ENCODE measurements around the gene IFT80.
"Not testable (repeated sequence)": the region's sequence is repeated elsewhere in the genome, so short reads cannot be mapped to it uniquely, and the experiment has no call there.

The IFT80 gene

DNA sequence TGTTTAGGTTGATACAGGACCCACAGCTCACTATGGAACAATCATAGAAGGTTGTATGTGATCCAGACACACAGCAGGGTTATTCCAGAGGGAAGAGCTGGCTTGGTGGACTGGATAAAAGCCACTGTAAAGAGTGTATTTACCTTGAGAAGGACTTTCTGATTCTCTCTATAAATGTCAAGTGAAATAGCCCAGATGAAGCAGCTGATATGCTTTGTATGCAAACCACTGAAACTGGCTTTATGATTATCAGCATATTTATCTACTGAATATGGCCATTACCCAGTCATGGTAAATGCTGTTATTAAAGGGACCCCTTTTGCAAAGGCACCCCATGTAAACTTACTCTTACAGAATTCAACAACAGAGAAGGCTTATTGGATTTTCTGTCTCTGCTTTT, 145.7 kb downstream of the IFT80 start:
- no peaks in the 10 kb centered on the region for H3K27me3 ChIP-seq (ENCODE audit: control insufficient read depth in 2 of 2, insufficient read depth in 2 of 2, low read length in 2 of 2)

GRCh38 chr3:160247766-160248165, 151.3 kb downstream of the IFT80 start:
- no peak overlapping the region for H3K9ac ChIP-seq (ENCODE audit: low read depth in 1 of 2, low read length in 2 of 2)
- H3K4me1 ChIP-seq (ENCODE audit: control insufficient read depth in 2 of 2, insufficient read depth in 2 of 2, low read length in 2 of 2), result no peaks in the 10 kb centered on the region
- no peak overlapping the region for H3K4me3 ChIP-seq (ENCODE audit: low read length in 2 of 2)
- no peaks in the 10 kb centered on the region for H3K27me3 ChIP-seq (ENCODE audit: control insufficient read depth in 2 of 2, insufficient read depth in 2 of 2, low read length in 2 of 2)
- no peaks in the 10 kb centered on the region for H3K9me3 ChIP-seq (ENCODE audit: control insufficient read depth in 2 of 2, low read length in 2 of 2)
- H3K36me3 ChIP-seq (ENCODE audit: control insufficient read depth in 2 of 2, insufficient read depth in 2 of 2, low read length in 2 of 2), result no peaks in the 10 kb centered on the region
- no peak overlapping the region for H3K27ac ChIP-seq (ENCODE audit: low read depth in 2 of 2, low read length in 2 of 2)

More for the DNA sequence above, 145.7 kb downstream of the IFT80 start:
- Histone ChIP-seq H3K4me1 (ENCODE audit: control insufficient read depth in 2 of 2, insufficient read depth in 2 of 2, low read length in 2 of 2) (no peaks in the 10 kb centered on the region), H3K9me3 (ENCODE audit: control insufficient read depth in 2 of 2, low read length in 2 of 2) (no peaks in the 10 kb centered on the region), H3K4me3 (ENCODE audit: low read length in 2 of 2) (no peak overlapping the region), H3K27ac (ENCODE audit: low read depth in 2 of 2, low read length in 2 of 2) (no peak overlapping the region), H3K36me3 (ENCODE audit: control insufficient read depth in 2 of 2, insufficient read depth in 2 of 2, low read length in 2 of 2) (no peaks in the 10 kb centered on the region), H3K9ac (ENCODE audit: low read depth in 1 of 2, low read length in 2 of 2) (no peak overlapping the region)

GRCh38 chr3:160245261-160245800, 153.7 kb downstream of the IFT80 start:
- no peaks in the 10 kb centered on the region for H3K36me3 ChIP-seq (ENCODE audit: control insufficient read depth in 2 of 2, insufficient read depth in 2 of 2, low read length in 2 of 2)
- H3K9ac ChIP-seq (ENCODE audit: low read depth in 1 of 2, low read length in 2 of 2), result no peak overlapping the region
- no peaks in the 10 kb centered on the region for H3K4me1 ChIP-seq (ENCODE audit: control insufficient read depth in 2 of 2, insufficient read depth in 2 of 2, low read length in 2 of 2)
- H3K9me3 ChIP-seq (ENCODE audit: control insufficient read depth in 2 of 2, low read length in 2 of 2), result no peaks in the 10 kb centered on the region
- H3K27ac ChIP-seq (ENCODE audit: low read depth in 2 of 2, low read length in 2 of 2), result no peak overlapping the region
- no peak overlapping the region for H3K4me3 ChIP-seq (ENCODE audit: low read length in 2 of 2)
- no peaks in the 10 kb centered on the region for H3K27me3 ChIP-seq (ENCODE audit: control insufficient read depth in 2 of 2, insufficient read depth in 2 of 2, low read length in 2 of 2)

- H3K4me3 ChIP-seq (ENCODE audit: low read length in 2 of 2); H3K4me1 ChIP-seq (ENCODE audit: control insufficient read depth in 2 of 2, insufficient read depth in 2 of 2, low read length in 2 of 2); H3K27ac ChIP-seq (ENCODE audit: low read depth in 2 of 2, low read length in 2 of 2); H3K27me3 ChIP-seq (ENCODE audit: control insufficient read depth in 2 of 2, insufficient read depth in 2 of 2, low read length in 2 of 2); H3K9ac ChIP-seq (ENCODE audit: low read depth in 1 of 2, low read length in 2 of 2); H3K9me3 ChIP-seq (ENCODE audit: control insufficient read depth in 2 of 2, low read length in 2 of 2); H3K36me3 ChIP-seq (ENCODE audit: control insufficient read depth in 2 of 2, insufficient read depth in 2 of 2, low read length in 2 of 2): not testable (repeated sequence)
Measured at GRCh38 chr3:160240719-160241118, 158.3 kb downstream of the IFT80 start.

DNA sequence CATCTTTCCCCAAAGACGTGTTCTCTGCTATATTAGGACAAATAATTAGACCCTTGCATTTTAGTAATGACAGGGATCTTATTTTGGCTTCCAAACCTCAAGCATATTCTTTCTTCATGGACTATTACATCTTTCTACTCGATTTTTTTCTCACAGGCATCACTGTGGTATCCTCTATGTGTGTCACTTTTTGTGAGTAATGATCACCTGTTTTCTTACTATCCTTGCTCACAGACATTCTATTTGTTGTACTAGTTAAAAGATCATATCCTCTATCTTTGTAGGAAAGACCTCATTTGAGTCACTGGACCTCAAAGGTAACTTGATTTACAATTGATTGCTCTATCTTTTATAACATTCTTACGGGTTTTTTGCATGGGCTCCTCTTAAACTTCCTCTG, 167.0 kb downstream of the IFT80 start:
- no peak overlapping the region for H3K9ac ChIP-seq (ENCODE audit: low read depth in 1 of 2, low read length in 2 of 2)
- H3K27ac ChIP-seq (ENCODE audit: low read depth in 2 of 2, low read length in 2 of 2), result no peak overlapping the region
- peaks cover 3 to 8% of the 10 kb centered on the region in 2 donors for H3K27me3 ChIP-seq (ENCODE audit: control insufficient read depth in 2 of 2, insufficient read depth in 2 of 2, low read length in 2 of 2)
- H3K4me1 ChIP-seq (ENCODE audit: control insufficient read depth in 2 of 2, insufficient read depth in 2 of 2, low read length in 2 of 2), result no peaks in the 10 kb centered on the region
- H3K4me3 ChIP-seq (ENCODE audit: low read length in 2 of 2), result no peak overlapping the region
- no peaks in the 10 kb centered on the region for H3K36me3 ChIP-seq (ENCODE audit: control insufficient read depth in 2 of 2, insufficient read depth in 2 of 2, low read length in 2 of 2)
- H3K9me3 ChIP-seq (ENCODE audit: control insufficient read depth in 2 of 2, low read length in 2 of 2), result no peaks in the 10 kb centered on the region

GRCh38 chr3:160227419-160227818, 171.6 kb downstream of the IFT80 start:
- Histone ChIP-seq H3K4me1 (ENCODE audit: control insufficient read depth in 2 of 2, insufficient read depth in 2 of 2, low read length in 2 of 2) (peaks cover 12 to 18% of the 10 kb centered on the region in 2 donors), H3K36me3 (ENCODE audit: control insufficient read depth in 2 of 2, insufficient read depth in 2 of 2, low read length in 2 of 2) (no peaks in the 10 kb centered on the region), H3K9me3 (ENCODE audit: control insufficient read depth in 2 of 2, low read length in 2 of 2) (no peaks in the 10 kb centered on the region), H3K27ac (ENCODE audit: low read depth in 2 of 2, low read length in 2 of 2) (no peak overlapping the region), H3K4me3 (ENCODE audit: low read length in 2 of 2) (no peak overlapping the region), H3K27me3 (ENCODE audit: control insufficient read depth in 2 of 2, insufficient read depth in 2 of 2, low read length in 2 of 2) (peaks cover 14 to 25% of the 10 kb centered on the region in 2 donors), H3K9ac (ENCODE audit: low read depth in 1 of 2, low read length in 2 of 2) (no peak overlapping the region)

DNA sequence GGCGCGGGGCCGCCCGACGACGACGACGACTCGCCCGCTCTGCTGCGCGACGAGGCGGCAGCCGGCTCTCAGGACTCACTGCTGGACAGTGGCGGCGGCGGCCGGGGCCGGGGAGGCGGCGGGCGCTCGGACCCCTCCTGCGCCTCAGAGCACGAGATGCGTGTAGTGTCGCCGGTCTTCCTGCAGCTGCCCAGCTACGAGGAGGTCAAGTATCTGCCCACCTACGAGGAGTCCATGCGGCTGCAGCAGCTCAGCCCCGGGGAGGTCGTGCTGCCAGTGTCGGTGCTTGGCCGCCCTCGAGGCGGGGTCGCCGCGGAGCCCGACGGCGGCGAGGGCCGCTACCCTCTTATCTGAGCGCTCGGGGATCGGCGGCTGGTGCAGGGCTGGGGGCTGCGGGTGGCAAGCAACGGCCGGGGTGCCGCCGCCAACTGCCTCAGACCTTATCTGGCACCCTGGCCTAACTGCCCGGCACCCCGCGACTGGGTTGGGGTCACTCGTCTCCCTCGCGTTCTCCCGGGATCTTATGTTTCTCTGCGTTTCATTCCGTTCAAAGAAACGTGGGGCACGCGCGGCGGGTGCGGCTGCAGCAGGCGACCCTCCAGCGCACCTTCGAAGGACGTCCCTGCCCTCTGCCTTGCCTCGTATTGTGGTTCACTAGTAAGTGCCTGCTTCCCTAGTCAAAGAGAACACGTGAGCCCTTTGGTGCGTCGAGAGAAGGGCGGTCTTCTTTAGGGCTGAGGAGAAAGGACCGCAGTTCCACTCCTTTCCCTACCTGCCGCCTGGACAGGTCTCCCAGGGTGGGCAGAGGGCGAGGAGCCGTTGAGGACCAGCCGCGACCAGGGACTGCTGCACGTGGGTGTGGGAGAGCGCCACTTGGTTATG, 172.8 kb downstream of the IFT80 start:
- Histone ChIP-seq H3K27ac (ENCODE audit: low read depth in 2 of 2, low read length in 2 of 2) (no peak overlapping the region), H3K4me1 (ENCODE audit: control insufficient read depth in 2 of 2, insufficient read depth in 2 of 2, low read length in 2 of 2) (peaks cover 12 to 18% of the 10 kb centered on the region in 2 donors), H3K27me3 (ENCODE audit: control insufficient read depth in 2 of 2, insufficient read depth in 2 of 2, low read length in 2 of 2) (peaks cover 14 to 23% of the 10 kb centered on the region in 2 donors), H3K9me3 (ENCODE audit: control insufficient read depth in 2 of 2, low read length in 2 of 2) (no peaks in the 10 kb centered on the region), H3K9ac (ENCODE audit: low read depth in 1 of 2, low read length in 2 of 2) (peak overlapping the region in 1 of 2 donors; percentile 32), H3K4me3 (ENCODE audit: low read length in 2 of 2) (peak overlapping the region; percentile 69 to 71), H3K36me3 (ENCODE audit: control insufficient read depth in 2 of 2, insufficient read depth in 2 of 2, low read length in 2 of 2) (no peaks in the 10 kb centered on the region)

- Histone ChIP-seq H3K9me3 (ENCODE audit: control insufficient read depth in 2 of 2, low read length in 2 of 2) (no peaks in the 10 kb centered on the region), H3K4me1 (ENCODE audit: control insufficient read depth in 2 of 2, insufficient read depth in 2 of 2, low read length in 2 of 2) (peaks cover 12 to 18% of the 10 kb centered on the region in 2 donors), H3K36me3 (ENCODE audit: control insufficient read depth in 2 of 2, insufficient read depth in 2 of 2, low read length in 2 of 2) (no peaks in the 10 kb centered on the region), H3K4me3 (ENCODE audit: low read length in 2 of 2) (peak within 1 kb of the TSS; percentile 69 to 71), H3K27ac (ENCODE audit: low read depth in 2 of 2, low read length in 2 of 2) (no peak within 1 kb of the TSS), H3K27me3 (ENCODE audit: control insufficient read depth in 2 of 2, insufficient read depth in 2 of 2, low read length in 2 of 2) (peaks cover 14 to 22% of the 10 kb centered on the region in 2 donors), H3K9ac (ENCODE audit: low read depth in 1 of 2, low read length in 2 of 2) (peak within 1 kb of the TSS in 1 of 2 donors; percentile 32)
Measured at GRCh38 chr3:160225176-160226025, 173.6 kb downstream of the IFT80 start, which contains the start of gene C3orf80. C3orf80 (plus strand) TSS chr3:160225422; CDS start chr3:160225636, 214 bp downstream.

- Histone ChIP-seq H3K9me3 (ENCODE audit: control insufficient read depth in 2 of 2, low read length in 2 of 2) (no peaks in the 10 kb centered on the region), H3K36me3 (ENCODE audit: control insufficient read depth in 2 of 2, insufficient read depth in 2 of 2, low read length in 2 of 2) (no peaks in the 10 kb centered on the region), H3K4me1 (ENCODE audit: control insufficient read depth in 2 of 2, insufficient read depth in 2 of 2, low read length in 2 of 2) (peaks cover 12 to 18% of the 10 kb centered on the region in 2 donors), H3K9ac (ENCODE audit: low read depth in 1 of 2, low read length in 2 of 2) (no peak overlapping the region), H3K27me3 (ENCODE audit: control insufficient read depth in 2 of 2, insufficient read depth in 2 of 2, low read length in 2 of 2) (peaks cover 14 to 22% of the 10 kb centered on the region in 2 donors), H3K4me3 (ENCODE audit: low read length in 2 of 2) (peak overlapping the region; percentile 69 to 71), H3K27ac (ENCODE audit: low read depth in 2 of 2, low read length in 2 of 2) (no peak overlapping the region)
Measured at GRCh38 chr3:160224811-160225175, 174.2 kb downstream of the IFT80 start.

DNA sequence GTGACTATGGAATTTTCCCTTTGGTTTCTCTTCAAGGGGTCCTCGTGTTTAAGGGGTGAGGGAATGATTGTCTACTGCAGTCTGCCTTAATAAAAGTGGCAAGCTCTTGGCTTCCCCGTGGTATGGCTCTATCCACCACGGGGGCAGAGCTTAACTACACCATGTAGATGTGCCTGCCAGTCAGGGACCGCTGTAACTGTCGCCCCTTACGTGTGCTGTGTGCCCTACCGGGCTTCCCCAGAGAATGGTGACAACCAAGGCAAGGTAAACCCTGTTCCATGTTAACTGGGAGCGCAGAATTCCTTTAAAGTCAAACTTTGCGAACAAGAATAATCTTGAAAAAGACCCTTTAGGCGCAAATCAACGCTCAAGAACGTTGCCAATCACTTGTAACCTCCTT, 174.8 kb downstream of the IFT80 start:
- Histone ChIP-seq H3K36me3 (ENCODE audit: control insufficient read depth in 2 of 2, insufficient read depth in 2 of 2, low read length in 2 of 2) (no peaks in the 10 kb centered on the region), H3K9me3 (ENCODE audit: control insufficient read depth in 2 of 2, low read length in 2 of 2) (no peaks in the 10 kb centered on the region), H3K9ac (ENCODE audit: low read depth in 1 of 2, low read length in 2 of 2) (no peak overlapping the region), H3K27me3 (ENCODE audit: control insufficient read depth in 2 of 2, insufficient read depth in 2 of 2, low read length in 2 of 2) (peaks cover 14 to 22% of the 10 kb centered on the region in 2 donors), H3K4me3 (ENCODE audit: low read length in 2 of 2) (peak overlapping the region in 1 of 2 donors; percentile 71), H3K4me1 (ENCODE audit: control insufficient read depth in 2 of 2, insufficient read depth in 2 of 2, low read length in 2 of 2) (peaks cover 12 to 18% of the 10 kb centered on the region in 2 donors), H3K27ac (ENCODE audit: low read depth in 2 of 2, low read length in 2 of 2) (no peak overlapping the region)

Measured in mucosa of rectum (tissue), 2 donors.